ENCODE data around the gene GPR85.

DNA sequence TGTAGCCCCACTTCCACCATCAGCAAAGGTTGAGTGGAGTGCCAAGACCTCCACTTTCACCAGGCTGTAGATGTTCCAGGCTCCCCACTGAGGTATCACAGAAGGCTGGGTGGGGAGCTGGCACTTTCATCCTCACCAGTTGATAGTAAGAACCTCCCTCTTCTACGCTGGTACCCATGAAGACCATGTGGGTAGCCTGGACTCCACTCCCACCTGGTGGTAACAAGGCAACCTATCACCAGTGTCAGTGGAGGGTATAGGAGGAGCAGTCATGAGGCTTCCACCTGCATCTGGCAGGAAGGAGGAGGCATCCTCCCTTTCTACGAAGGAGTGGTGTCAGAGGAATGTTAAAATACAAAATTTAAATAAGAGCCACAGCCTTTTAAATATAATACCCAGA, 27.3 kb upstream of the GPR85 start:
- TF ChIP-seq, protein P1, sequence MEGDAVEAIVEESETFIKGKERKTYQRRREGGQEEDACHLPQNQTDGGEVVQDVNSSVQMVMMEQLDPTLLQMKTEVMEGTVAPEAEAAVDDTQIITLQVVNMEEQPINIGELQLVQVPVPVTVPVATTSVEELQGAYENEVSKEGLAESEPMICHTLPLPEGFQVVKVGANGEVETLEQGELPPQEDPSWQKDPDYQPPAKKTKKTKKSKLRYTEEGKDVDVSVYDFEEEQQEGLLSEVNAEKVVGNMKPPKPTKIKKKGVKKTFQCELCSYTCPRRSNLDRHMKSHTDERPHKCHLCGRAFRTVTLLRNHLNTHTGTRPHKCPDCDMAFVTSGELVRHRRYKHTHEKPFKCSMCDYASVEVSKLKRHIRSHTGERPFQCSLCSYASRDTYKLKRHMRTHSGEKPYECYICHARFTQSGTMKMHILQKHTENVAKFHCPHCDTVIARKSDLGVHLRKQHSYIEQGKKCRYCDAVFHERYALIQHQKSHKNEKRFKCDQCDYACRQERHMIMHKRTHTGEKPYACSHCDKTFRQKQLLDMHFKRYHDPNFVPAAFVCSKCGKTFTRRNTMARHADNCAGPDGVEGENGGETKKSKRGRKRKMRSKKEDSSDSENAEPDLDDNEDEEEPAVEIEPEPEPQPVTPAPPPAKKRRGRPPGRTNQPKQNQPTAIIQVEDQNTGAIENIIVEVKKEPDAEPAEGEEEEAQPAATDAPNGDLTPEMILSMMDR (IDR thresholded peaks at IDR 0.05), result no peak
- TF ChIP-seq POLR2A (IDR thresholded peaks at IDR 0.05), result no peak
